ENCODE measurements around the gene SLC6A16. TPM values are rescaled to one million over a fixed set of nuclear protein-coding genes. Genes with fewer than 3 reads are reported as not detected.

SLC6A16 gene
- total RNA-seq, 1 experiment from 2014 or later: 0.61 TPM

DNA sequence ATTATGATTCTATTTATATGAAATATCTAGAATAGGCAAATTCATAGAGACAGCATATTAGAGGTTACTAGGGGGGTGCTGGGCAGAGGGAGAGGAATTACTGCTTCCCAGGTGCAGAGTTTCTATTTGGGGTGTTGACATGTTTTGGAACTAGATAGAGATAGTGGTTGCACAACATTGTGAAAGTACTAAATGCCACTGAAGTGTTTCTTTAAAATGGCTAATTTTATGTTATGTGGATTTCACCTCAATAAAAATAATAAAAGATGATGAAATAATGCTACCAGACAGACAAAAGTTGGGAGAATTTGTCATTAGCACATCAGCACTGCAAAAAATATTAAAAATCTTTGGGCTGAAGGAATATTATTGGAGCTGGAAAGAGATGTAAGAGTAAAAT, 63.4 kb downstream of the SLC6A16 start:
- no peak overlapping the region for H3K4me3 ChIP-seq
- BruUV-seq (replicated peaks): no TSS peak
- H3K27me3 ChIP-seq (ENCODE audit: insufficient read depth, low read depth): peaks cover 21% of the 10 kb centered on the region; the same call in 1 of the 2 replicates
- peaks cover 12% of the 10 kb centered on the region for H3K9me3 ChIP-seq (ENCODE audit: insufficient read depth, low read depth)
- H2AFZ ChIP-seq: no peak overlapping the region
- CTCF ChIA-PET: interaction anchor here (0.6 kb wide), 1 partner anchor 1344 kb away, joined by 4 read pairs; no protein-coding TSS in a partner anchor
- H4K20me1 ChIP-seq (ENCODE audit: insufficient read depth): no peaks in the 10 kb centered on the region
- no peak for DNase-seq
- no peaks in the 10 kb centered on the region for H3K4me1 ChIP-seq (replicated peaks; ENCODE audit: insufficient read depth)
- no peaks in the 10 kb centered on the region for H3K9me2 ChIP-seq (ENCODE audit: insufficient read depth)
- H3K79me2 ChIP-seq (ENCODE audit: low read depth): no peaks in the 10 kb centered on the region
- H3K4me2 ChIP-seq: no peak overlapping the region
- no peak overlapping the region for H3K27ac ChIP-seq
- no peak for TF ChIP-seq EZH2 (IDR thresholded peaks at IDR 0.05; ENCODE audit: low read depth)
- TF ChIP-seq, protein P1, sequence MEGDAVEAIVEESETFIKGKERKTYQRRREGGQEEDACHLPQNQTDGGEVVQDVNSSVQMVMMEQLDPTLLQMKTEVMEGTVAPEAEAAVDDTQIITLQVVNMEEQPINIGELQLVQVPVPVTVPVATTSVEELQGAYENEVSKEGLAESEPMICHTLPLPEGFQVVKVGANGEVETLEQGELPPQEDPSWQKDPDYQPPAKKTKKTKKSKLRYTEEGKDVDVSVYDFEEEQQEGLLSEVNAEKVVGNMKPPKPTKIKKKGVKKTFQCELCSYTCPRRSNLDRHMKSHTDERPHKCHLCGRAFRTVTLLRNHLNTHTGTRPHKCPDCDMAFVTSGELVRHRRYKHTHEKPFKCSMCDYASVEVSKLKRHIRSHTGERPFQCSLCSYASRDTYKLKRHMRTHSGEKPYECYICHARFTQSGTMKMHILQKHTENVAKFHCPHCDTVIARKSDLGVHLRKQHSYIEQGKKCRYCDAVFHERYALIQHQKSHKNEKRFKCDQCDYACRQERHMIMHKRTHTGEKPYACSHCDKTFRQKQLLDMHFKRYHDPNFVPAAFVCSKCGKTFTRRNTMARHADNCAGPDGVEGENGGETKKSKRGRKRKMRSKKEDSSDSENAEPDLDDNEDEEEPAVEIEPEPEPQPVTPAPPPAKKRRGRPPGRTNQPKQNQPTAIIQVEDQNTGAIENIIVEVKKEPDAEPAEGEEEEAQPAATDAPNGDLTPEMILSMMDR (conservative IDR thresholded peaks at IDR 0.05): no peak
- no peaks in the 10 kb centered on the region for H3F3A ChIP-seq (ENCODE audit: insufficient read depth, low read depth)
- intact Hi-C loops (cut with micrococcal nuclease; ENCODE audit: unreplicated experiment): loop anchor here (10.0 kb wide), 1 partner anchor 183 kb away; the partner anchor contains the start of gene SLC17A7
- POLR2A ChIA-PET (ENCODE audit: unreplicated experiment): no interaction called here
- H3K36me3 ChIP-seq (ENCODE audit: low read depth): no peaks in the 10 kb centered on the region

DNA sequence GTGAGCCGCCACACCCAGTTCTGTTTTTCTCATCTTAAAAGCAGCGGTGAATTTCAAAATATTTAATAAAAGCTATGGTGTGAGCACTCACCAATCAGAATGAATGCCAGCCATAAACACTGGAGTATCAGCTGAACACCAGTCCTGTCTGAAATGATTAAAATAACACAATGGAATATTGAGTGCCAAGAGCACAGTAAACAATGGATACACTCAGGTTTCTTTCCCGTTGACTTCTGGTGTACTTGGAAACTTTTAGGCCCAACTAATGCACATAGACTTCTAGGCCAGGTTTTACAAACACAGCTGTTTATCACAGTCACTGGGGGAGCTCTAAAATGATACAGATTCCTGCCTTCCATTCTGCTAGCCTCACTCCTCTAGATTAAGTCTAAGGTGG, 68.3 kb downstream of the SLC6A16 start:
- Histone ChIP-seq H3K79me2 (ENCODE audit: low read depth) (no peaks in the 10 kb centered on the region), H3K9me3 (ENCODE audit: insufficient read depth, low read depth) (peaks cover 12% of the 10 kb centered on the region), H3K36me3 (ENCODE audit: low read depth) (no peaks in the 10 kb centered on the region), H3K9me2 (ENCODE audit: insufficient read depth) (no peaks in the 10 kb centered on the region), H4K20me1 (ENCODE audit: insufficient read depth) (no peaks in the 10 kb centered on the region), H3K4me3 (no peak overlapping the region), H3K4me1 (replicated peaks; ENCODE audit: insufficient read depth) (no peaks in the 10 kb centered on the region), H2AFZ (no peak overlapping the region), H3K4me2 (no peak overlapping the region), H3K27ac (no peak overlapping the region), H3F3A (ENCODE audit: insufficient read depth, low read depth) (no peaks in the 10 kb centered on the region), H3K27me3 (ENCODE audit: insufficient read depth, low read depth) (peaks cover 63% of the 10 kb centered on the region)
- ChIA-PET POLR2A (ENCODE audit: unreplicated experiment) (no interaction called here), CTCF (no interaction called here)
- no peak for DNase-seq
- intact Hi-C loops (cut with micrococcal nuclease; ENCODE audit: unreplicated experiment): no loop called here
- TF ChIP-seq, protein P1 (conservative IDR thresholded peaks at IDR 0.05): no peak
- TF ChIP-seq EZH2 (IDR thresholded peaks at IDR 0.05; ENCODE audit: low read depth): no peak
- BruUV-seq (replicated peaks): no TSS peak

- Histone ChIP-seq H3K4me2 (no peak overlapping the region), H3K9me3 (ENCODE audit: insufficient read depth, low read depth) (peaks cover 12% of the 10 kb centered on the region), H3F3A (ENCODE audit: insufficient read depth, low read depth) (no peaks in the 10 kb centered on the region), H3K4me3 (no peak overlapping the region), H2AFZ (no peak overlapping the region), H3K79me2 (ENCODE audit: low read depth) (no peaks in the 10 kb centered on the region), H3K4me1 (replicated peaks; ENCODE audit: insufficient read depth) (no peaks in the 10 kb centered on the region), H3K27ac (no peak overlapping the region), H3K9me2 (ENCODE audit: insufficient read depth) (no peaks in the 10 kb centered on the region), H3K36me3 (ENCODE audit: low read depth) (no peaks in the 10 kb centered on the region), H3K27me3 (ENCODE audit: insufficient read depth, low read depth) (peaks cover 70% of the 10 kb centered on the region), H4K20me1 (ENCODE audit: insufficient read depth) (no peaks in the 10 kb centered on the region)
- POLR2A ChIA-PET (ENCODE audit: unreplicated experiment): no interaction called here
- no peak for DNase-seq
- intact Hi-C loops (cut with micrococcal nuclease; ENCODE audit: unreplicated experiment): no loop called here
- BruUV-seq (replicated peaks): no TSS peak
- TF ChIP-seq EZH2 (IDR thresholded peaks at IDR 0.05; ENCODE audit: low read depth): no peak
- TF ChIP-seq, protein P1 (conservative IDR thresholded peaks at IDR 0.05): no peak
- CTCF ChIA-PET: no interaction called here
Observed at GRCh38 chr19:49255674-49256073, 69.3 kb downstream of the SLC6A16 start.

Measured in PC-9 (cell line).